H1 (cell line): ENCODE measurements around the gene SMYD3. TPM values are rescaled to one million over a fixed set of nuclear protein-coding genes. Genes with fewer than 3 reads are reported as not detected.

Experiments
- ATF2 ChIP-seq: IDR thresholded peaks from 2 replicates; pipeline ENCODE4 v1.6.1; 2012; ENCODE audit warnings: low read length, inconsistent platforms
- POU5F1 ChIP-seq: IDR thresholded peaks from 2 replicates; pipeline ENCODE4 v1.6.1; 2011; ENCODE audit warnings: low read depth, mild to moderate bottlenecking, low read length, moderate library complexity
- SIRT6 ChIP-seq: IDR thresholded peaks from one replicate; pipeline ENCODE4 v1.7.1; 2012; ENCODE audit warnings: low read length, inconsistent platforms
- polyA plus RNA-seq, 7 experiments: library from polyadenylated mRNA; depleted of rRNA in 3 of 7; stranded (reverse) in 5 of 7; unstranded in 2 of 7; fragments of >200 nt in 5 of 7; fragments of 200-250 nt in 2 of 7; gene quantifications; 1 replicate in 5 of 7; 2 replicates in 1 of 7; 4 replicates in 1 of 7; pipeline versions ENCODE4 v1.2.1 to v1.2.3, GENCODE V29; 2011 to 2013; ENCODE audit warnings: missing spikeins in 2 of 7, mixed read lengths in 2 of 7
- total RNA-seq: library from RNA; stranded (reverse); fragmentation: NEBNext Ultra II Directional; extraction: Animal tissue kit (Norgen Biotek cat#: 25700); gene quantifications from 2 replicates; pipeline ENCODE4 v1.2.1, GENCODE V29; 2021

The SMYD3 gene
- total and polyA plus RNA-seq, 2 of the 8 experiments (the other 6 are each of a cell fraction or from before 2014, with no cell fraction given), result 17.3 to 25.4 TPM

- TF ChIP-seq SIRT6 (no peak), POU5F1 (no peak), ATF2 (no peak)
Measured at GRCh38 chr1:246476771-246477170, 30.3 kb downstream of the SMYD3 start (continued).
